H9 (cell line): ENCODE results near the gene GNG11. TPM values are rescaled to one million over a fixed set of nuclear protein-coding genes. Genes with fewer than 3 reads are reported as not detected.

ENCODE experiments used
- DNase-seq: peaks from one replicate; pipeline ENCODE4 v3.0.0-alpha.2; 2017
- H2AFZ ChIP-seq: one replicate; pipeline ENCODE4 v1.6.1; 2013; ENCODE audit warnings: mild to moderate bottlenecking, low read length, control low read depth, moderate library complexity
- H2AK5ac ChIP-seq: 2 replicates; pipeline ENCODE4 v1.6.1; 2013; ENCODE audit warnings: low read length, control low read depth, mixed read lengths; ENCODE audit not compliant: insufficient read length
- H2BK120ac ChIP-seq: one replicate; pipeline ENCODE4 v1.6.1; 2013; ENCODE audit warnings: low read depth, mild to moderate bottlenecking, low read length, control low read depth, inconsistent platforms; ENCODE audit not compliant: poor library complexity, severe bottlenecking
- H2BK12ac ChIP-seq: 2 replicates; pipeline ENCODE4 v1.6.1; 2013; ENCODE audit warnings: low read length, control low read depth, mixed read lengths, low read depth; ENCODE audit not compliant: insufficient read length
- H2BK15ac ChIP-seq: 2 replicates; pipeline ENCODE4 v1.6.1; 2013; ENCODE audit warnings: low read depth, low read length, control low read depth
- H2BK20ac ChIP-seq: one replicate; pipeline ENCODE4 v1.6.1; 2013; ENCODE audit warnings: low read depth, mild to moderate bottlenecking, low read length, control low read depth, inconsistent platforms; ENCODE audit not compliant: poor library complexity, severe bottlenecking
- H2BK5ac ChIP-seq: 2 replicates; pipeline ENCODE4 v1.6.1; 2013; ENCODE audit warnings: low read length, control low read depth, mixed read lengths; ENCODE audit not compliant: insufficient read length
- H3K14ac ChIP-seq: 2 replicates; pipeline ENCODE4 v1.6.1; 2013; ENCODE audit warnings: low read length, control low read depth; ENCODE audit not compliant: insufficient read depth
- H3K18ac ChIP-seq: 2 replicates; pipeline ENCODE4 v1.6.1; 2013; ENCODE audit warnings: low read depth, mild to moderate bottlenecking, mixed read lengths, low read length, control low read depth; ENCODE audit not compliant: insufficient read length
- H3K23ac ChIP-seq: 2 replicates; pipeline ENCODE4 v1.6.1; 2013; ENCODE audit warnings: low read length, control low read depth, mixed read lengths, low read depth; ENCODE audit not compliant: insufficient read length
- H3K23me2 ChIP-seq: 2 replicates; pipeline ENCODE4 v1.6.1; 2013; ENCODE audit warnings: low read depth, mild to moderate bottlenecking, mixed read lengths, low read length, control low read depth; ENCODE audit not compliant: insufficient read length, poor library complexity, severe bottlenecking
- H3K27ac ChIP-seq: 2 replicates; pipeline ENCODE4 v1.5.1; 2013; ENCODE audit warnings: low read length, control low read depth, mixed read lengths, low read depth; ENCODE audit not compliant: insufficient read length
- H3K27me3 ChIP-seq: 2 replicates; pipeline ENCODE4 v1.6.1; 2013; ENCODE audit warnings: low read length, control low read depth, inconsistent platforms; ENCODE audit not compliant: insufficient read depth
- H3K4ac ChIP-seq: 2 replicates; pipeline ENCODE4 v1.6.1; 2013; ENCODE audit warnings: low read depth, mild to moderate bottlenecking, control low read depth, inconsistent platforms, low read length, moderate library complexity
- H3K4me1 ChIP-seq: 2 replicates; pipeline ENCODE4 v1.6.1; 2013; ENCODE audit warnings: low read length, control low read depth, inconsistent platforms; ENCODE audit not compliant: insufficient read depth
- H3K4me2 ChIP-seq: 2 replicates; pipeline ENCODE4 v1.6.1; 2013; ENCODE audit warnings: low read length, control low read depth, mixed read lengths; ENCODE audit not compliant: insufficient read length, insufficient read depth
- H3K56ac ChIP-seq: 2 replicates; pipeline ENCODE4 v1.6.1; 2013; ENCODE audit warnings: low read depth, mild to moderate bottlenecking, mixed read lengths, low read length, control low read depth; ENCODE audit not compliant: insufficient read length
- H3K79me1 ChIP-seq: 2 replicates; pipeline ENCODE4 v1.6.1; 2013; ENCODE audit warnings: low read depth, mild to moderate bottlenecking, moderate library complexity, low read length, control low read depth, inconsistent platforms; ENCODE audit not compliant: insufficient read depth, poor library complexity, severe bottlenecking
- H3K79me2 ChIP-seq: 2 replicates; pipeline ENCODE4 v1.6.1; 2013; ENCODE audit warnings: low read length, control low read depth, inconsistent platforms; ENCODE audit not compliant: insufficient read depth
- H3K9ac ChIP-seq: 2 replicates; pipeline ENCODE4 v1.6.1; 2013; ENCODE audit warnings: low read length, control low read depth, mixed read lengths; ENCODE audit not compliant: insufficient read length; ENCODE audit errors: extremely low read depth
- H3K9me3 ChIP-seq: one replicate; pipeline ENCODE4 v1.6.1; 2013; ENCODE audit warnings: low read depth, low read length, inconsistent platforms; ENCODE audit not compliant: control insufficient read depth
- H3T11ph ChIP-seq: one replicate; pipeline ENCODE4 v1.6.1; 2013; ENCODE audit warnings: mild to moderate bottlenecking, low read length, control low read depth, inconsistent platforms
- H4K20me1 ChIP-seq: one replicate; pipeline ENCODE4 v1.6.1; 2013; ENCODE audit not compliant: control insufficient read depth, insufficient read length, insufficient read depth
- H4K5ac ChIP-seq: 2 replicates; pipeline ENCODE4 v1.6.1; 2013; ENCODE audit warnings: low read depth, mild to moderate bottlenecking, mixed read lengths, low read length, control low read depth; ENCODE audit not compliant: insufficient read length
- H4K8ac ChIP-seq: replicated peaks from 2 replicates; pipeline ENCODE4 v1.6.1; 2013; ENCODE audit warnings: low read length, control low read depth, mixed read lengths, low read depth; ENCODE audit not compliant: insufficient read length
- H4K91ac ChIP-seq: 2 replicates; pipeline ENCODE4 v1.6.1; 2013; ENCODE audit warnings: low read depth, mild to moderate bottlenecking, moderate library complexity, mixed read lengths, low read length, control low read depth; ENCODE audit not compliant: insufficient read length
- H3K27ac Mint-ChIP-seq, 3 experiments: 2 replicates in 2 of 3; 3 replicates in 1 of 3; pipeline ENCODE4 v1.8.0; 2020 to 2021; ENCODE audit warnings: mixed read lengths in 3 of 3, mild to moderate bottlenecking in 1 of 3, moderate library complexity in 1 of 3
- H3K27me3 Mint-ChIP-seq: 2 replicates; pipeline ENCODE4 v1.8.0; 2021; ENCODE audit warnings: low read depth, mild to moderate bottlenecking, moderate library complexity, mixed read lengths
- H3K36me3 Mint-ChIP-seq, 3 experiments: 2 replicates in 2 of 3; 3 replicates in 1 of 3; pipeline ENCODE4 v1.8.0; 2020 to 2021; ENCODE audit warnings: low read depth in 3 of 3, mixed read lengths in 3 of 3; ENCODE audit not compliant: insufficient read depth in 1 of 3
- H3K4me1 Mint-ChIP-seq, 2 experiments: 2 replicates each; pipeline ENCODE4 v1.8.0; 2020; ENCODE audit warnings: mixed read lengths in 2 of 2
- H3K4me3 Mint-ChIP-seq, 2 experiments: 2 replicates in 1 of 2; 3 replicates in 1 of 2; pipeline ENCODE4 v1.8.0; 2020 to 2021; ENCODE audit warnings: mild to moderate bottlenecking in 2 of 2, mixed read lengths in 2 of 2, moderate library complexity in 1 of 2
- H3K9me3 Mint-ChIP-seq, 2 experiments: 2 replicates in 1 of 2; 3 replicates in 1 of 2; pipeline ENCODE4 v1.8.0; 2020; ENCODE audit warnings: mild to moderate bottlenecking in 2 of 2, mixed read lengths in 2 of 2, moderate library complexity in 1 of 2
- CTCF ChIP-seq: fragments of 200-600 bp; sonication (generic); conservative IDR thresholded peaks from 3 replicates; pipeline ENCODE4 v1.8.0; 2021; ENCODE audit warnings: antibody characterized with exemption, mild to moderate bottlenecking
- whole genome bisulfite sequencing: extraction: QIAGEN DNeasy Blood & Tissue Kit; methylation state at CpG from one replicate; pipeline ENCODE4 v1.1.7; 2013; ENCODE audit warnings: missing lambda C conversion rate, low lambda C conversion rate, mixed read lengths; ENCODE audit not compliant: insufficient read length; ENCODE audit errors: extremely low coverage; 5-methylcytosine and 5-hydroxymethylcytosine counted together
- total RNA-seq: library from RNA; stranded (reverse); gene quantifications from 2 replicates; pipeline ENCODE4 v1.2.1, GENCODE V29; 2021

GNG11 gene
- total RNA-seq, 1 experiment from 2014 or later = 0.68 TPM

- no peaks in the 10 kb centered on the region for H3K79me2 ChIP-seq
- no peak overlapping the region for H2BK120ac ChIP-seq
Observed at GRCh38 chr7:93968911-93969620, 47.5 kb downstream of the GNG11 start.

More at GRCh38 chr7:93968911-93969620, 47.5 kb downstream of the GNG11 start:
- Mint-ChIP-seq H3K9me3 (no peaks in the 10 kb centered on the region), H3K4me3 (no peak overlapping the region), H3K4me1 (no peaks in the 10 kb centered on the region), H3K27ac (no peak overlapping the region), H3K27me3 (no peaks in the 10 kb centered on the region), H3K36me3 (no peaks in the 10 kb centered on the region)
- no peak overlapping the region for H3K18ac ChIP-seq
- H3K4ac ChIP-seq = no peak overlapping the region
- H2AK5ac ChIP-seq = no peak overlapping the region
- no peak overlapping the region for H2BK20ac ChIP-seq
- H3K9me3 ChIP-seq = no peaks in the 10 kb centered on the region
- no CpG with 5 or more reads among the region's 2 CpGs for WGBS
- H4K20me1 ChIP-seq = no peaks in the 10 kb centered on the region
- H3K23me2 ChIP-seq = no peaks in the 10 kb centered on the region
- H2AFZ ChIP-seq = no peak overlapping the region
- no peak overlapping the region for H4K5ac ChIP-seq
- no peak overlapping the region for H4K8ac ChIP-seq
- TF ChIP-seq CTCF = no peak
- no peaks in the 10 kb centered on the region for H3K4me1 ChIP-seq
- H2BK5ac ChIP-seq = no peak overlapping the region
- H4K91ac ChIP-seq = no peak overlapping the region
- H3K23ac ChIP-seq = no peak overlapping the region
- H3K56ac ChIP-seq = no peak overlapping the region
- H3K27me3 ChIP-seq = no peaks in the 10 kb centered on the region
- no peak overlapping the region for H2BK15ac ChIP-seq
- no peak for DNase-seq
- no peak overlapping the region for H3K27ac ChIP-seq
- H3T11ph ChIP-seq = no peak overlapping the region
- H2BK12ac ChIP-seq = no peak overlapping the region
- H3K9ac ChIP-seq = no peak overlapping the region
- H3K14ac ChIP-seq = no peak overlapping the region
- H3K4me2 ChIP-seq = no peak overlapping the region
- H3K79me1 ChIP-seq = no peaks in the 10 kb centered on the region
